SK-N-SH (cell line): ENCODE measurements around the gene MRPS2.

Experiments
- CTCF ChIP-seq: fragments of 200-600 bp; sonication (generic); IDR thresholded peaks from 2 replicates; pipeline ENCODE4 v1.6.1; 2017; ENCODE audit warnings: antibody characterized with exemption, mild to moderate bottlenecking, moderate library complexity
- JUND ChIP-seq: IDR thresholded peaks from 2 replicates; pipeline ENCODE4 v1.4.0; 2012
- MAX ChIP-seq: IDR thresholded peaks from 2 replicates; pipeline ENCODE4 v1.4.0; 2012; ENCODE audit warnings: low read depth
- NFIC ChIP-seq: IDR thresholded peaks from 2 replicates; pipeline ENCODE4 v1.4.0; 2012; ENCODE audit warnings: borderline replicate concordance
- SIN3A ChIP-seq: IDR thresholded peaks from 2 replicates; pipeline ENCODE4 v1.6.1; 2012; ENCODE audit warnings: low read depth, mild to moderate bottlenecking, low read length, moderate library complexity, borderline replicate concordance
- TAF1 ChIP-seq: IDR thresholded peaks from 2 replicates; pipeline ENCODE4 v1.6.1; 2012; ENCODE audit warnings: low read depth, mild to moderate bottlenecking, low read length, moderate library complexity, borderline replicate concordance
- TCF12 ChIP-seq: IDR thresholded peaks from 2 replicates; pipeline ENCODE4 v1.4.0; 2012
- TF ChIP-seq, protein P1 (sequence below): IDR thresholded peaks from 2 replicates; pipeline ENCODE4; 2012
- TF ChIP-seq, protein P2 (sequence below): fragments of 150-350 bp; IDR thresholded peaks from 2 replicates; pipeline ENCODE4 v1.6.1; 2017; ENCODE audit warnings: antibody characterized with exemption, low read length, low read depth, borderline replicate concordance

DNA sequence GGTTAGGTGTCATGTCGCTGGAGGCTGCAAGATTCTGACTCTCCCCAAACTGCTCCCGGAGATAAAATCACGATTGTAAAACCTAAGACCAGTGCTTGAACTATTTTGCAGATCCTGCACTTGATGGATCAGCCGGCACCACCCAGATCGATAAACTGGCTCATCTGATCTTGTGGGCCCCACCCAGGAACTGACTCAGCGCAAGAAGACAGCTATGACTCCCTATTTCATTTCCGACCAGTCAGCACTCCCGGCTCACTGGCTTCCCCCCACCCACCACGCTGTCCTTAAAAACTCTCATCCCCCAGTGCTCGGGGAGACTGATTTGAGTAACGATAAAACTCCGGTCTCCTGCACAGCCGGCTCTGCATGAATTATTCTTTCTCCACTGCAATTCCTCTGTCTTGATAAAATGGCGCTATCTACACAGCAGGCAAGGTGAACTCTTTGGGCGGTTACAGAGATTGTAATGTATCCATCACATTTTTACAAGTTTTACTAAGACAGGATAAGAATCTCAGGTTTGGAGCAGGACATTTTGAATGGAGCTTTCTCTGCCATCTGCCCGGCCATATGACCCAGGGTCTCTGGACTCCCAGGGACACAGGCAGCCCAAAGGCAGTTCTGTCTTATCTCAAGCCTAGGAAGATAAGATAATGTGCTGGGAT, 31.5 kb upstream of the MRPS2 start:
- TF ChIP-seq CTCF = no peak
- TF ChIP-seq JUND = no peak
- TF ChIP-seq, protein P1, sequence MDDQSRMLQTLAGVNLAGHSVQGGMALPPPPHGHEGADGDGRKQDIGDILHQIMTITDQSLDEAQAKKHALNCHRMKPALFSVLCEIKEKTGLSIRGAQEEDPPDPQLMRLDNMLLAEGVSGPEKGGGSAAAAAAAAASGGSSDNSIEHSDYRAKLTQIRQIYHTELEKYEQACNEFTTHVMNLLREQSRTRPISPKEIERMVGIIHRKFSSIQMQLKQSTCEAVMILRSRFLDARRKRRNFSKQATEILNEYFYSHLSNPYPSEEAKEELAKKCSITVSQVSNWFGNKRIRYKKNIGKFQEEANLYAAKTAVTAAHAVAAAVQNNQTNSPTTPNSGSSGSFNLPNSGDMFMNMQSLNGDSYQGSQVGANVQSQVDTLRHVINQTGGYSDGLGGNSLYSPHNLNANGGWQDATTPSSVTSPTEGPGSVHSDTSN = no peak
- TF ChIP-seq, protein P2, sequence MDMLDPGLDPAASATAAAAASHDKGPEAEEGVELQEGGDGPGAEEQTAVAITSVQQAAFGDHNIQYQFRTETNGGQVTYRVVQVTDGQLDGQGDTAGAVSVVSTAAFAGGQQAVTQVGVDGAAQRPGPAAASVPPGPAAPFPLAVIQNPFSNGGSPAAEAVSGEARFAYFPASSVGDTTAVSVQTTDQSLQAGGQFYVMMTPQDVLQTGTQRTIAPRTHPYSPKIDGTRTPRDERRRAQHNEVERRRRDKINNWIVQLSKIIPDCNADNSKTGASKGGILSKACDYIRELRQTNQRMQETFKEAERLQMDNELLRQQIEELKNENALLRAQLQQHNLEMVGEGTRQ = no peak
- no peak for TF ChIP-seq SIN3A
- TF ChIP-seq NFIC = no peak
- TF ChIP-seq TAF1 = no peak
- TF ChIP-seq MAX = no peak
- TF ChIP-seq TCF12 = no peak
